Measurements from ENCODE around the gene GNA12. TPM values are rescaled to one million over a fixed set of nuclear protein-coding genes. Genes with fewer than 3 reads are reported as not detected.

Gene GNA12
- total and polyA plus RNA-seq, 4 donors: 3.7 to 19.0 (median 11.3) TPM

DNA sequence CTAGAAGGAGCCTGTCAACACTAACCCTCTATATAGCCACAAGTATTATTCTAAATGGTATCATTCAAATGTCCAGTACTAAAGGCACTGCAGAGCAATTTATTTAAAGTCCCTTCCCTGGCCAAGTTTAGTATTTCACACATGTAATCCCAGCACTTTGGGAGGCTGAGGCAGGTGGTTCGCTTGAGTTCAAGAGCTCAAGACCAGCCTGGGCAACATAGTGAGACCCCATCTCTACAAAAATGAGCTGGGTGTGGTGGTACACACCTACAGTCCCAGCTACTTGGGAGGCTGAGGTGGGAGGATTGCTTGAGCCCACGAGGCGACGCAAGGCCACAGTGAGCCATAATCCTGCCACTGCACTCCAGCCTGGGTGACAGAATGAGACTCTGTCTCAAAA, 3.6 kb downstream of the GNA12 start:
- 96% methylated on average over 4 of the region's 4 CpGs for WGBS
- H3K27me3 ChIP-seq (ENCODE audit: control insufficient read depth in 4 of 4, insufficient read depth in 4 of 4, low read length in 3 of 4): no peaks in the 10 kb centered on the region
- TF ChIP-seq FOXA2 (IDR thresholded peaks at IDR 0.05): no peak
- no peaks in the 10 kb centered on the region for H3K9me3 ChIP-seq (ENCODE audit: control insufficient read depth in 4 of 4, low read length in 3 of 4)
- H3K4me3 ChIP-seq (ENCODE audit: low read depth in 1 of 3, low read length in 3 of 3): no peak overlapping the region
- no peak for DNase-seq (ENCODE audit: low spot score)
- H3K36me3 ChIP-seq (ENCODE audit: control insufficient read depth in 4 of 4, insufficient read depth in 3 of 4, low read depth in 1 of 4, low read length in 3 of 4): no peaks in the 10 kb centered on the region
- H3K27ac ChIP-seq (ENCODE audit: low read depth in 1 of 2, low read length in 2 of 2): no peak overlapping the region
- no peak overlapping the region for H3K9ac ChIP-seq (ENCODE audit: low read depth in 1 of 2, low read length in 2 of 2)
- peaks cover 3 to 17% (median 7%) of the 10 kb centered on the region in 4 donors for H3K4me1 ChIP-seq (ENCODE audit: control insufficient read depth in 4 of 4, insufficient read depth in 4 of 4, low read length in 3 of 4)

DNA sequence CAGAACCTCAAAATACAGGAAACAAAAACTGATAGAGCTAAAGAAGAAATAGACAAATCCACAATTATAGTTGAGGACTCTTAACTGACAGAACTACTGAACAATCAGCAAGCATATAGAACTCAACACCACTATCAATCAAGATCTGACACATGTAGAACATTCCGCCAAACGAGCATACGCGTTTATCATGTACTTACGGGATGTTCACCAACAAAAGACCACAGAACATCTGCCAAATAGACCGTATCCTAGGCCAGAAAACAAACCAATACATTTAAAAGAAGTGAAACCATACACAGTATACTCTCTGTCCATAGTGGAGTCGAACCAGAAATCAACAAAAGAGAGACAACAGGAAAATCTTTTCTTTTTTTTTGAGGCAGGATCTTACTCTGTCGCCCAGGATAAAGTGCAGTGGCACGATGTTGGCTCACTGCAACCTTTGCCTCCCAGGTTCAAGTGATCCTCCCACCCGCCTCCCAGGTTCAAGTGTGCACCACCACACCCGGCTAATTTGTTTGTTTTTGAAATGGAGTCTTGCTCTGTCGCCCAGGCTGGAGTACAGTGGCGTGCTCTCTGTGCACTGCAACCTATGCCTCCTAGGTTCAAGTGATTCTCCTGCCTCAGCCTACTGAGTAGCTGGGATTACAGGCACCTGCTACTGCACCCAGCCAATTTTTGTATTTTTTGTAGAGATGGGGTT, 5.1 kb downstream of the GNA12 start:
- Histone ChIP-seq H3K4me3 (ENCODE audit: low read depth in 1 of 3, low read length in 3 of 3) (no peak overlapping the region), H3K36me3 (ENCODE audit: control insufficient read depth in 4 of 4, insufficient read depth in 3 of 4, low read depth in 1 of 4, low read length in 3 of 4) (no peaks in the 10 kb centered on the region), H3K9me3 (ENCODE audit: control insufficient read depth in 4 of 4, low read length in 3 of 4) (no peaks in the 10 kb centered on the region), H3K27me3 (ENCODE audit: control insufficient read depth in 4 of 4, insufficient read depth in 4 of 4, low read length in 3 of 4) (no peaks in the 10 kb centered on the region), H3K9ac (ENCODE audit: low read depth in 1 of 2, low read length in 2 of 2) (no peak overlapping the region), H3K27ac (ENCODE audit: low read depth in 1 of 2, low read length in 2 of 2) (no peak overlapping the region), H3K4me1 (ENCODE audit: control insufficient read depth in 4 of 4, insufficient read depth in 4 of 4, low read length in 3 of 4) (peaks cover 0 to 12% (median 5%) of the 10 kb centered on the region in 4 donors)
- TF ChIP-seq, protein P1, sequence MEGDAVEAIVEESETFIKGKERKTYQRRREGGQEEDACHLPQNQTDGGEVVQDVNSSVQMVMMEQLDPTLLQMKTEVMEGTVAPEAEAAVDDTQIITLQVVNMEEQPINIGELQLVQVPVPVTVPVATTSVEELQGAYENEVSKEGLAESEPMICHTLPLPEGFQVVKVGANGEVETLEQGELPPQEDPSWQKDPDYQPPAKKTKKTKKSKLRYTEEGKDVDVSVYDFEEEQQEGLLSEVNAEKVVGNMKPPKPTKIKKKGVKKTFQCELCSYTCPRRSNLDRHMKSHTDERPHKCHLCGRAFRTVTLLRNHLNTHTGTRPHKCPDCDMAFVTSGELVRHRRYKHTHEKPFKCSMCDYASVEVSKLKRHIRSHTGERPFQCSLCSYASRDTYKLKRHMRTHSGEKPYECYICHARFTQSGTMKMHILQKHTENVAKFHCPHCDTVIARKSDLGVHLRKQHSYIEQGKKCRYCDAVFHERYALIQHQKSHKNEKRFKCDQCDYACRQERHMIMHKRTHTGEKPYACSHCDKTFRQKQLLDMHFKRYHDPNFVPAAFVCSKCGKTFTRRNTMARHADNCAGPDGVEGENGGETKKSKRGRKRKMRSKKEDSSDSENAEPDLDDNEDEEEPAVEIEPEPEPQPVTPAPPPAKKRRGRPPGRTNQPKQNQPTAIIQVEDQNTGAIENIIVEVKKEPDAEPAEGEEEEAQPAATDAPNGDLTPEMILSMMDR (IDR thresholded peaks at IDR 0.05; ENCODE audit: low read depth, low read length, missing input control): no peak
- TF ChIP-seq FOXA2 (IDR thresholded peaks at IDR 0.05): no peak
- no peak for TF ChIP-seq HNF4G (IDR thresholded peaks at IDR 0.05)
- TF ChIP-seq JUND (IDR thresholded peaks at IDR 0.05): no peak
- no peak for TF ChIP-seq HNF4A (conservative IDR thresholded peaks at IDR 0.05)
- no peak for TF ChIP-seq FOXA1 (IDR thresholded peaks at IDR 0.05)
- TF ChIP-seq EGR1 (IDR thresholded peaks at IDR 0.05; ENCODE audit: low read depth in 2 of 2): no peak
- no peak for TF ChIP-seq RAD21 (IDR thresholded peaks at IDR 0.05)
- no peak for TF ChIP-seq NR2F2 (IDR thresholded peaks at IDR 0.05)
- TF ChIP-seq, protein P2, sequence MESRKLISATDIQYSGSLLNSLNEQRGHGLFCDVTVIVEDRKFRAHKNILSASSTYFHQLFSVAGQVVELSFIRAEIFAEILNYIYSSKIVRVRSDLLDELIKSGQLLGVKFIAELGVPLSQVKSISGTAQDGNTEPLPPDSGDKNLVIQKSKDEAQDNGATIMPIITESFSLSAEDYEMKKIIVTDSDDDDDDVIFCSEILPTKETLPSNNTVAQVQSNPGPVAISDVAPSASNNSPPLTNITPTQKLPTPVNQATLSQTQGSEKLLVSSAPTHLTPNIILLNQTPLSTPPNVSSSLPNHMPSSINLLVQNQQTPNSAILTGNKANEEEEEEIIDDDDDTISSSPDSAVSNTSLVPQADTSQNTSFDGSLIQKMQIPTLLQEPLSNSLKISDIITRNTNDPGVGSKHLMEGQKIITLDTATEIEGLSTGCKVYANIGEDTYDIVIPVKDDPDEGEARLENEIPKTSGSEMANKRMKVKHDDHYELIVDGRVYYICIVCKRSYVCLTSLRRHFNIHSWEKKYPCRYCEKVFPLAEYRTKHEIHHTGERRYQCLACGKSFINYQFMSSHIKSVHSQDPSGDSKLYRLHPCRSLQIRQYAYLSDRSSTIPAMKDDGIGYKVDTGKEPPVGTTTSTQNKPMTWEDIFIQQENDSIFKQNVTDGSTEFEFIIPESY (IDR thresholded peaks at IDR 0.05): no peak
- TF ChIP-seq TAF1 (conservative IDR thresholded peaks at IDR 0.05): no peak
- no peak for TF ChIP-seq SP1 (IDR thresholded peaks at IDR 0.05)
- TF ChIP-seq YY1 (IDR thresholded peaks at IDR 0.05): no peak
- TF ChIP-seq, protein P3, sequence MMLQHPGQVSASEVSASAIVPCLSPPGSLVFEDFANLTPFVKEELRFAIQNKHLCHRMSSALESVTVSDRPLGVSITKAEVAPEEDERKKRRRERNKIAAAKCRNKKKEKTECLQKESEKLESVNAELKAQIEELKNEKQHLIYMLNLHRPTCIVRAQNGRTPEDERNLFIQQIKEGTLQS (IDR thresholded peaks at IDR 0.05): no peak
- no peak for TF ChIP-seq GABPA (IDR thresholded peaks at IDR 0.05 in 1 of 2, conservative IDR thresholded peaks at IDR 0.05 in 1 of 2)
- no peak for TF ChIP-seq RXRA (IDR thresholded peaks at IDR 0.05)
- TF ChIP-seq, protein P4, sequence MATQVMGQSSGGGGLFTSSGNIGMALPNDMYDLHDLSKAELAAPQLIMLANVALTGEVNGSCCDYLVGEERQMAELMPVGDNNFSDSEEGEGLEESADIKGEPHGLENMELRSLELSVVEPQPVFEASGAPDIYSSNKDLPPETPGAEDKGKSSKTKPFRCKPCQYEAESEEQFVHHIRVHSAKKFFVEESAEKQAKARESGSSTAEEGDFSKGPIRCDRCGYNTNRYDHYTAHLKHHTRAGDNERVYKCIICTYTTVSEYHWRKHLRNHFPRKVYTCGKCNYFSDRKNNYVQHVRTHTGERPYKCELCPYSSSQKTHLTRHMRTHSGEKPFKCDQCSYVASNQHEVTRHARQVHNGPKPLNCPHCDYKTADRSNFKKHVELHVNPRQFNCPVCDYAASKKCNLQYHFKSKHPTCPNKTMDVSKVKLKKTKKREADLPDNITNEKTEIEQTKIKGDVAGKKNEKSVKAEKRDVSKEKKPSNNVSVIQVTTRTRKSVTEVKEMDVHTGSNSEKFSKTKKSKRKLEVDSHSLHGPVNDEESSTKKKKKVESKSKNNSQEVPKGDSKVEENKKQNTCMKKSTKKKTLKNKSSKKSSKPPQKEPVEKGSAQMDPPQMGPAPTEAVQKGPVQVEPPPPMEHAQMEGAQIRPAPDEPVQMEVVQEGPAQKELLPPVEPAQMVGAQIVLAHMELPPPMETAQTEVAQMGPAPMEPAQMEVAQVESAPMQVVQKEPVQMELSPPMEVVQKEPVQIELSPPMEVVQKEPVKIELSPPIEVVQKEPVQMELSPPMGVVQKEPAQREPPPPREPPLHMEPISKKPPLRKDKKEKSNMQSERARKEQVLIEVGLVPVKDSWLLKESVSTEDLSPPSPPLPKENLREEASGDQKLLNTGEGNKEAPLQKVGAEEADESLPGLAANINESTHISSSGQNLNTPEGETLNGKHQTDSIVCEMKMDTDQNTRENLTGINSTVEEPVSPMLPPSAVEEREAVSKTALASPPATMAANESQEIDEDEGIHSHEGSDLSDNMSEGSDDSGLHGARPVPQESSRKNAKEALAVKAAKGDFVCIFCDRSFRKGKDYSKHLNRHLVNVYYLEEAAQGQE (IDR thresholded peaks at IDR 0.05): no peak
- TF ChIP-seq, protein P5, sequence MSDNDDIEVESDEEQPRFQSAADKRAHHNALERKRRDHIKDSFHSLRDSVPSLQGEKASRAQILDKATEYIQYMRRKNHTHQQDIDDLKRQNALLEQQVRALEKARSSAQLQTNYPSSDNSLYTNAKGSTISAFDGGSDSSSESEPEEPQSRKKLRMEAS (IDR thresholded peaks at IDR 0.05): no peak
- 90% methylated on average over 13 of the region's 13 CpGs for WGBS
- DNase-seq (ENCODE audit: low spot score): no peak

Data from liver (tissue), 9 donors.